IPS DF 19.7 (cell line): ENCODE data around the gene SPAG17.

Experiments
- DNase-seq: peaks from one replicate; pipeline ENCODE4 v3.0.0-alpha.2; 2013; ENCODE audit warnings: low read depth, low spot score

Gene SPAG17

GRCh38 chr1:118118873-118119463 lies 66.1 kb downstream of the SPAG17 start:
- DNase-seq: no peak

GRCh38 chr1:118118469-118118868 lies 66.6 kb downstream of the SPAG17 start:
- no peak for DNase-seq

DNA sequence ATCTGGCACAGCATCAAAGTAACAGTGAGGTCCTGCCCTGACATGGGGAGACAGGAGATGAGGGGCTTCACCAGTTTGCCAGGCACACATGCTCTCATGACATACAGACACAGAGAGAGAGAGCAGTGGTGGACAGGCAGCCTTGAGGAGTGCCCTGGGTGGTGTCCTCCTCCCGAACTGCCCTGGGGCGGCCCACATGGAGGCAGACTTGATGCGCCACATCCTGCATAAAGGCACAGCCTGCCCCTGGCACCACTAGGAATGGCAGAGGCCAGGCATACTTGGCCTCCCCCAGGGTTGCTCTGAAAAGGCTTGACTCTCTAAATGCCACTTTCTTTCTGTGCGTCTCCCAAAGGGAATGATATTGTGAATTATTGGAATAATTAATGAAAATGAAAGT lies 67.5 kb downstream of the SPAG17 start:
- DNase-seq: no peak

DNA sequence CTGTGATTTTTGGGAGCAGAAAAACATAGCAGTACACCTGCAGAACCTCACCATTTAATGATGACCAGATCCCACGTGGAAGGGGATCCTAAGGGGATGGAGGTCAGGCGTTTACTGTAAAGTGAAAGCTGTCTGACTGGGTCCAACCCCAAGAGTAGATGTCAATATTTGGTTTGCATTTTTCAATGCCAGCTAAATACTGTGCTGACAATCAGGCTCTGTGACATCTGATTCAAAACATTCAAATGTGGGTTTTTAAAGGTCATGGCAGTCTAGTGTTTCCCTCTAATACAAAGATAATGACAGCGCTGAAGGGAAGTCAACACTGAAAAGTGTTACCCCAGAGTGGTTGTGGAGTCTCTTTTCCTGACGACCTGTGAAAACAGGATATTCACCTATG lies 68.1 kb downstream of the SPAG17 start:
- no peak for DNase-seq

DNA sequence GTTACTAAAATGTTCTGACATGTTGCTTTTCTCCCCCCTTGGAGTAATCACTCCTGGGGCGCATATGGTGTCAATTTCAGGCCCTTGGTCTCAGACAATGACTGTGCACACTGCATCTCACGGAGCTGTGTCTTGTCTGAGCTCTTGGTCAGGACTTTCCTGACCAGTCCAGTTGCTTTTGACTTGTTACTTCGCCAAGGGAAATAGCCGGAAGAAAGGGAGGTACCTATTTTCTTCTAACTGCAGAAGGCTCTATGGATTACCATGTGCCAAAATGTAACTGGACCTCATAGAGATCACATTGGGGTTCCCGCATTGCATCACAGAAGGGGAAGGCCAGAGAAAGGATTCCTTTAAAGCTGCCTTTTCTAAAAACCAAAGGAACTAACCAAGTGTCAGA lies 68.6 kb downstream of the SPAG17 start:
- DNase-seq: no peak

GRCh38 chr1:118115567-118116295 lies 69.3 kb downstream of the SPAG17 start:
- no peak for DNase-seq

DNA sequence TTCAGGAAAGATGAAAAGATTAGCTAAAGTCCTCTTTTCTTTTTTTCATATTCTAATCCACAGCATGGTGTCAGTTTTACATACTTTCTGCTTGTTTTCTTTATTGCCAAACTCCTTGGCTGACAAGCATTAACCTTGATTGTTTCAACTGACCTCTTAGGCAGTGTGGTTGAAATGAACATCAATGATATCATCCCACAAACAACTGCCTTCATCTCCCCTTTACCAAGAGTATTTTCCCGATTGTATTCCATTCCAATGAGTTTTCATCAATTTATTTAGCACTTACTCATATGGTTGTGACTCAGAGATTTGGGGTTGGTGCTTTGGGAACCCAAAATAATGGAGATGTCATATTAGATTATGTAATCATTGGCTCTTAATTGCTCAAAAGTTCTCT lies 71.8 kb downstream of the SPAG17 start:
- no peak for DNase-seq

- no peak for DNase-seq
Observed at GRCh38 chr1:118110580-118110979, 74.4 kb downstream of the SPAG17 start.

DNA sequence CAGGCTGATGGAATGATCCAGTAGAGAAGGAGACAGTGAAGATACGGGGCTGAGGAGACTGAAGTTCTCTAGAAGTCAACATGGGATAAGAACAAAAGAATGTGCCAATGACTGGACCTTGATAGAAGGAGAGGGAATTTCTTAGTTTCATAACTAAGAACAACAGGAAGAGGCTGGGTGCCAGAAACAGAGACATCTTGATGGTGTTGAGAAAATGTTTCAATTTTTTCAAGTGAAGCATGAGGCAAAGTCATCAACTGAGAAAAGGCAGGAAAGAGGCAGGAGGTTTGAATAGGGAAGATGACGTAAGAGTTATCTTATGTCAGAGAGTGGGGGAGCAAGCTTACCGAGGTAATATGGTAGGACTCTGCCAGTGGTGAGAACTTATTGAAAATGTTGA lies 80.1 kb downstream of the SPAG17 start:
- DNase-seq: no peak

DNA sequence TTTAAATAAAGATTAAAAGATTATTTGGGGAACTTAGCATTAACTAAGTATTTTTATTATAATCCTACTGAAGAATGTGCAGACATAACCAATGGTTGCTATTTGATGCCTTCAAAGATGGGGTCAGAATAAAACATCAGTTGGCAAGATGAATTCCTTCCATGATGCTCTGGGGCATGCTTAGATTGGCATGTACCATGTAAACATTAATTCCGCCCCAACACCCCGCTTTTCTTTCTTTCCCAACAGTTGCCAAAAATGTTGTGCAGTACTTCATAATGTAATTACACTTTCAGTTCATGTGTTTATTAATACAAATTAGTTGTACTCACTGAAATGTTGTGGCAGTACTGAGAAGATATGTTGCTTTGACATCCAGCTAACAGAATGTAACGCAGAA lies 82.6 kb downstream of the SPAG17 start:
- no peak for DNase-seq

DNA sequence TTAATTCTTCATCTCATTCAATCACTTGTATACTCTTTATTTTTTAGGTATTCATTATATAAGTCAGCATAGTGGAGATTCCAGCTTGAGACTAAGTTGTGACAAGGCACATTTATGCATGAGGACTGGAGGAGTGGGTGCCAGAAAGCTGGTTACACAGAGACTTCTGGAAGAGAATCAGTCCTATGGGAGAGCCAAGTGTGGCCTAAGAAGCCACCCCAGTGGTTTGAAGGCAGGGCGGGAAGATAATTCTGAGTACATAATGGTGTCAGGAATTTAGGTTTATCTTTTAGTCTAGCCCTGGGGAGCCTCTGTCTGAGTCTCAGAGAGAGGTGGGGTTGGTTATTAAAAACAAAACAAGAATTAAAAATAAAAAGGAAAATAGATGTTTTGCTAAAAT lies 83.0 kb downstream of the SPAG17 start:
- no peak for DNase-seq

GRCh38 chr1:118101515-118101844 lies 83.5 kb downstream of the SPAG17 start:
- DNase-seq: no peak

DNA sequence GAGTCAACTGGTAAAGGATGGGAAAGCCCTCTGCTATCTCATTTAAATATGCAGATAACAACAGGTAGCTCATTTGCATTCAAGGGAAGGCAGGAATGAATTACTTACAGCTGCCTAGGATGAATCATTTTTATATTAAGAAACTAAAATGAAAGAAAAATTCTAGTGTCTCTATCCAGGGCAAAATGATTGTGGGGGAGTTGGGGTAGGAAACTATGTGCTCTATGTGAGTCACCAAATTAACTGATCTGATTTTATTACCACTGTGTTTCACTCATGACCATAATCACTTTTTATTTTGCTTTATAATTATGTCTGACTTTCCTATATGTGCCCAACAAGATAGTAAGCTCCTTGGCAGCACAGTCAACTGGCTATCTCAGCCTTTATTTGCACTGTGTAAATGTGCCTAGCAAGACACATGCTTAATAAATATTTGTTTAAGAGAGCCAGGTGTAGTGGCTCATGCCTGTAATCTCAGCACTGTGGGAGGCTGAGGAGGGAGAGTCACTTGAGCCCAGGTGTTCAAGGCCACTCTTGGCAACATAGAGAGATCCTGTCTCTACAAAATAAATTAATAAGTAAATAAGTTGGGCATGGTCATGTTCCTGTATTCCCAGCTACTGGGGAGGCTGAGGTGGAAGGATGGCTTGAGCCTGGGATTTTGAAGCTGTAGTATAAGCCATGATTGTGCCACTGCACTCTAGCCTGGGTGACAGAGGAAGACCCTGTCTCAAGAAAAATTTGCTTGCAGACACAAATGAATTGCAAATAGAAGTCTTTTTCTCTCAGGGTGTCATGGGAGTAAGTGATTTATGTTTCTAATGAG lies 84.1 kb downstream of the SPAG17 start:
- DNase-seq: no peak

DNA sequence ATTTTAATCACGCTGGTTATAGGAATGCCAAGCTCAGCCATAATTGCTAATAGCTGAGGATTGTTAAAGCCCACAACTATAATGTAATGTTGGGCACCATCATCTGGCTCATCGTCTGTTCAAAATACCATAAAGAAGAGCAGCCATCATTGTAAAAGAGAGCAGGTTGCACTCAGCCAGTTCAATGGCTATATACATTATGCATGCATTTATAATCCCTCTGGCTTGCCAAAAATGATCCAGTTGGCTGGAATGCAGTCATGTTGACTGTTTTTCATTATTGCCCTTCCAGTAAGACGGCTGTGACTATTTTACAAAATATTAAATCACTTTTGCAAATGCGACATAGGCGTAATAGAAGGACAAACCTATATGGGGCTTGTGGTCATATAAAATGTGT lies 85.3 kb downstream of the SPAG17 start:
- DNase-seq: no peak

DNA sequence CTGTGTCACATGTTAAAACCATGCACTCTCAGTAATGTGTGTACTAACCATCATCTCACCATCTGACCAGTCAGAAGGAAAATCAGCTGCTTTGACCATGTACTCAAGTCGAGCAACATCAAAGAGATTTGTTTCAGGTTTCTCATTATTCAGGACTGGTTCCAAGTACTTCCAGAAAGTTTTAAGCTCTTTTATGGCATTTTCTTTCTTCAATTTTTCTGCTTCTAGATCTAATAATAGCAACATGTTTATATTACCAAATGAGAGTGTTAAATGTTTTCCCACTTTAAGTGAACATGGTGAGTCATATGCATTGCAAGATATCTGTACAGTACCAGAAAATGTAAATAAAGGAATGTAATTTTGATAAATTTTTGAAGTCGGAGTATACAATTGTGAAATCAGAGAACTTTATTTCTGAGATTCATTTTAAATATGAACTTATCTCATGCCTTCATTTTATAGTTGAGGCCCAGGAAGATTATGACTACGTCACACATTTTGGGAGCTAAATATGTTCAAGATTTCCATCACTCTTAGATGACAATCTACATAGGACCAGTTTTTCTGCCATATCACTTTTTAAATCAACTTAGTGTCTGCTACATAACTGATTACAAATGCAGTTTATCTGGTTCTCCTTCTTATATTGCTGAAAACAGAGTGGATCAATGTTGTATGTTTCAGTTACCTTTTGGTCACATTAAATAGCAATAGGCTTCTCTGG lies 87.2 kb downstream of the SPAG17 start:
- no peak for DNase-seq

DNA sequence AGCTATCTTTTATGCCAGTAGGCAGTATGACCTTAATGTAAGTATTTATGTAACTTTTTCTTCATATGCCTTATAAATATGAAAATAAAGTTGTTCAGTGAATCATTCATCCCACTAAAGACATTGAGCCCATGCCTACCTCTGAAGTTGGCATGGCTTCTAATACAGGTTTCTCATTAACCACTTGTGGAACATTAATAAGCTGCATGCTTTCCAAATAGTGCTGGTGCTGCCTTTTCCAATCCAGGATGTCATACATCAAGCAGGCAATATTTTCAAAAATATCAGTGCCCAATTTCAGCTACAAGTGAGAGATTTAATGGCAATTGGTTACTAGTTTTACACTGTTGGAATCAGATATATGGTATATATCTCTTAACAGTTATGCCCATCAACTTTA lies 92.0 kb downstream of the SPAG17 start:
- DNase-seq: no peak

- DNase-seq: no peak
Observed at GRCh38 chr1:118090130-118090529, 94.9 kb downstream of the SPAG17 start.

DNA sequence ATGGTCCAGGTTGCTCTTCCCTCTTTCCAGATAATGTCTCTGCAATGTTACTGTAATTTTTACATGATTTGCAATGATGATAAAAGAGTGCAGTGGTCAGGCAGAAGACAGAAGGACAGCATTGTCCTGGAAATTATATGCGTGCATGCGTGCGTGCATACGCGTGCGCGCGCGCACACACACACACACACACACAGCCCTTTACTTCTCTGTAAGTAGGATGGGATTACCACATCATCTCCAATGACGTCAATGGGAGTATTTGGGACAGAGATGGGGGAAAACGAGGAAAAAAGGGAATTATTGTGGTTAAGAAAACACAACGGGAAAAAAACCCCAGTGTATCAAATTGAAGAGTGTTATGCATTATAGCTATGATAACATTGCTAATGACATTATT lies 99.7 kb downstream of the SPAG17 start:
- DNase-seq: no peak

- no peak for DNase-seq
Observed at GRCh38 chr1:118084400-118084799, 100.6 kb downstream of the SPAG17 start.

DNA sequence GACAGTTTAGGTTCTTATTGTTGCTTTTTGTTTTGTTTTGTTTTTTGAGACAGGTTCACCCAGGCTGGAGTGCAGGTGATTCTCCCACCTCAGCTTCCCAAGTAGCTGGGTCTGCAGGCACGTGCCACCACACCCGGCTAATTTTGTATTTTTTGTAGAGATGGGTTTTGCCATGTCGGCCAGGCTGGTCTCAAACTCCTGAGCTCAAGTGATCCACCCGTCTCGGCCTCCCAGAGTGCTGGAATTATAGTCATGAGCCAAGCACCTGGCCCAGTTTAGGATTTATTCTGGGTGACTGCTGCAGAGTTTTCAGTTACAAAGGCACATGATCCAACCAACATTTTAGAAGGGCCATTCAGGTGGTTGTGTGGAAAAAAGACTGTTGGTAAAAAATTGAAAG lies 102.0 kb downstream of the SPAG17 start:
- DNase-seq: no peak

DNA sequence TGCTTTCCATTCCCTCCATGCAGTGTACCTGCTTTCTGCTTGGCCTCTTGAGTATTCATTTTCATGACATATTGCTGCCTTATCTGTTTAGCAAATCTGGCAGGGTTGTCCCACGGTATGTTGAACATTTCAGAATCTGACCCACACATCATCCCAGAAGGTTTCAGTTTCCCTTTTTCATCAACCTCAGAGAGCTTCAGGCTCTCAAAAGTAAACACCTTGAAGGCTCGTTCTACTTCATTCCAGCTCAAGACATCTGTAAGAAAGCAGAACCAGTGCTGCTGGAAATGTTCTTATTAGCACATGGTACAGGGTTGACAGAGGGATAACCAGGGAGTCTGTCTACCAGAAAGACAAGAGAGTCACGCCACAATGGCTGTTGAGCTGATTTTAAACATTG lies 103.6 kb downstream of the SPAG17 start:
- no peak for DNase-seq

DNA sequence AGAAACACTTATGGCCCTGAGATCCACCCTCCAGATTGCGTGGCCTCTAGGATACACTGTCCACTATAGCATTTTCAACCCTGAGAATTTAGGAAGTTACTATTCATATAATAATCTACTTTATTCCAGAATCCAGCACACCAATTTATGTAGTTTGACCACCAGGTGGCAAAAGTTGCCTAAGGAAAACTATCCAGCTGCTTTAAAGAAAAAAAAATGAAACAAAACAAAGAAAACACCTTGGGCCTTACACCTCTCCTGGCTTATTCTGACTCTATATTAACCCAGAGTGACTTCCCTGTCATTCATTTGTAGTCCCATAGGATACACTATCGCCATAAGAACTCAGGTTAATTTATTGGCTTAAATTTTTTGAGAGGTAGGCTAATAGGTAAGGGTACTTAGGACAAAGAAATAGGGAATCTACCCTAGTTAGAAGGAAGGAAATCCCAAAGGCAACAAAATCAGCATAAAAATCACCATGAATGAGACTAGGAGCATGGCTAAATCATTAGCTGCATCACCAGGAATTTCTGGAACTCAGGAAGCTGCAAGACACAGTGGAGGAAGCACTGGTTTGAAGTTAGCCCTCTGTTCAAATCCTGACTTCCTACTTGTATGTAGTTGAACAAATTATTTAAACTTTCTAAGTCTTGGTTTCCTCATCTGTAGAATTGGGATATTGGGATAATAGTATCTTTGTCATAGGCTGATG lies 107.5 kb downstream of the SPAG17 start:
- DNase-seq: peak; percentile 48
